Type B pancreatic cell (in vitro differentiated cells): ENCODE measurements around the gene ACAP2. TPM values are rescaled to one million over a fixed set of nuclear protein-coding genes. Genes with fewer than 3 reads are reported as not detected.
A peak's percentile ranks its signal among the peaks of the same experiment; 100 is the strongest.

Source experiments
- DNase-seq: peaks from one replicate; pipeline ENCODE4 v3.0.0; 2021; ENCODE audit warnings: mixed read lengths; ENCODE audit not compliant: unreplicated experiment; ENCODE audit errors: extremely low spot score
- H3K27ac Mint-ChIP-seq: 2 replicates; pipeline ENCODE4 v1.8.0; 2021; ENCODE audit warnings: mild to moderate bottlenecking, mixed read lengths
- H3K27me3 Mint-ChIP-seq: 2 replicates; pipeline ENCODE4 v1.8.0; 2021; ENCODE audit warnings: mixed read lengths
- H3K36me3 Mint-ChIP-seq: 2 replicates; pipeline ENCODE4 v1.8.0; 2021; ENCODE audit warnings: mixed read lengths
- H3K4me1 Mint-ChIP-seq: one replicate; pipeline ENCODE4 v1.8.0; 2021; ENCODE audit warnings: mixed read lengths; ENCODE audit not compliant: unreplicated experiment
- H3K4me3 Mint-ChIP-seq: 2 replicates; pipeline ENCODE4 v1.8.0; 2021; ENCODE audit warnings: mild to moderate bottlenecking, mixed read lengths
- H3K9me3 Mint-ChIP-seq: 2 replicates; pipeline ENCODE4 v1.8.0; 2021; ENCODE audit warnings: mixed read lengths
- total RNA-seq: library from RNA; stranded (reverse); gene quantifications from 2 replicates; pipeline ENCODE4 v1.2.1, GENCODE V29; 2021; ENCODE audit warnings: low replicate concordance
- TF ChIP-seq, protein P1 (sequence below): fragments of 200-600 bp; sonication (generic); conservative IDR thresholded peaks from 2 replicates; pipeline ENCODE4 v1.5.0; 2021; ENCODE audit warnings: antibody characterized with exemption, mild to moderate bottlenecking

ACAP2 gene
- total RNA-seq, 1 donor from 2014 or later, result 36.6 TPM

DNA sequence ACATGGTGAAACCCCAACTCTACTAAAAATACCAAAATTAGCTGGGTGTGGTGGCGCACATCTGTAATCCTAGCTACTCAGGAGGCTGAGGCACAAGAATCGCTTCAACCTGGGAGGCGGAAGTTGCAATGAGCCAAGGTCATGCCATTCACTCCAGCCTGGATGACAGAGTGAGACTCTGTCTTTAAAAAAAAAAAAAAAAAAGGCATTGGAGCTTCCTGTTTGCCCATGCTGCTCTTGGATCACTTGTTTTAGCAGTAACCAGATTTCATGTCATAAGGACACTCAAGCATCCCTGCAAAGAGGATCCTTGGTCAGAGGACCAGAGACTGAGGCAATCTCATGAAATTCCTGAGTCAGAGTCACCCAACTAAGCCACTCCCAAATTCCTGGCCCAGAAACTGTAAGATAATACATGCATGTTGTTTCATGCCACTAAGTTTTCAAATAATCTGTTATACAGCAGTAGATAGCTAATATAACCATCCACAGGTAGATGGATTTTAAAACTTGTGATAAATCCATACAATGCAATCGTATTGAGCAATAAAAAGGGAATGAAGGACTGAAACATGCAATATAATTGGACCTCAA is 89.8 kb downstream of the ACAP2 start:
- Mint-ChIP-seq H3K36me3 (peaks cover 17% of the 10 kb centered on the region), H3K4me1 (peaks cover 4% of the 10 kb centered on the region), H3K27ac (peak overlapping the region; percentile 84), H3K27me3 (no peaks in the 10 kb centered on the region), H3K4me3 (no peak overlapping the region), H3K9me3 (peaks cover 4% of the 10 kb centered on the region)
- TF ChIP-seq, protein P1, sequence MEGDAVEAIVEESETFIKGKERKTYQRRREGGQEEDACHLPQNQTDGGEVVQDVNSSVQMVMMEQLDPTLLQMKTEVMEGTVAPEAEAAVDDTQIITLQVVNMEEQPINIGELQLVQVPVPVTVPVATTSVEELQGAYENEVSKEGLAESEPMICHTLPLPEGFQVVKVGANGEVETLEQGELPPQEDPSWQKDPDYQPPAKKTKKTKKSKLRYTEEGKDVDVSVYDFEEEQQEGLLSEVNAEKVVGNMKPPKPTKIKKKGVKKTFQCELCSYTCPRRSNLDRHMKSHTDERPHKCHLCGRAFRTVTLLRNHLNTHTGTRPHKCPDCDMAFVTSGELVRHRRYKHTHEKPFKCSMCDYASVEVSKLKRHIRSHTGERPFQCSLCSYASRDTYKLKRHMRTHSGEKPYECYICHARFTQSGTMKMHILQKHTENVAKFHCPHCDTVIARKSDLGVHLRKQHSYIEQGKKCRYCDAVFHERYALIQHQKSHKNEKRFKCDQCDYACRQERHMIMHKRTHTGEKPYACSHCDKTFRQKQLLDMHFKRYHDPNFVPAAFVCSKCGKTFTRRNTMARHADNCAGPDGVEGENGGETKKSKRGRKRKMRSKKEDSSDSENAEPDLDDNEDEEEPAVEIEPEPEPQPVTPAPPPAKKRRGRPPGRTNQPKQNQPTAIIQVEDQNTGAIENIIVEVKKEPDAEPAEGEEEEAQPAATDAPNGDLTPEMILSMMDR, result no peak
- no peak for DNase-seq

DNA sequence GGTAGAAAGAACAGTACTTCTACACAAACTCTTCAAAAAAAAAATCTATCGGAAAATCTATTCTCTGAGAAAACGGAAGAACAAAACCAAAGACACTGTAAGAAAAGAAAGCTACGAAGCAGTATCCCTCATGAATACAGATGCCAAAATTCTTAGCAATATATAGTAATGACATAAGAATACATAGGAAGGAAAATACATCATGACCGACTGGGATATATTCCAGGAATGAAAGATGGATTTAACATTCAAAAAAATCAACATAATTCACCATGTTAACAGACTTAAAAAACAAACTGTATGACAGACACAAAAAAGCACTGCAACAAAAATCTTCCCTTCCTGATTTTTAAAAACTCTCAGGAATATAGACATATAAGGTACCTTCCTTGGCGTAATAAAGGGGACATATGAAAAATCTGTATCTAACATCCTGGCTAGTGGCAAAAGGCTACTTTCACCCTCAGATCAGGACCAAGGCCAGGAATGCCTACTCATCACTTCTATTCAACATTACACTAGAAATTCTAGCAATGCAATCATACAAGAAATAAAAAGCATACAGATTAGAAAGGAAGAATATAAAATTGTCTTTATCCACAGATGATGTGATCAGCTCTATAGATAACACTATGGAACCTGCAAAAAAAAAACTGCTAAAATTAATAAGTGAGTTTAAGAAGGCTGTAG is 94.2 kb downstream of the ACAP2 start:
- Mint-ChIP-seq H3K27me3 (no peaks in the 10 kb centered on the region), H3K4me3 (no peak overlapping the region), H3K9me3 (peaks cover 4% of the 10 kb centered on the region), H3K4me1 (peaks cover 4% of the 10 kb centered on the region), H3K27ac (no peak overlapping the region), H3K36me3 (peaks cover 17% of the 10 kb centered on the region)
- TF ChIP-seq, protein P1, result no peak
- DNase-seq, result no peak

DNA sequence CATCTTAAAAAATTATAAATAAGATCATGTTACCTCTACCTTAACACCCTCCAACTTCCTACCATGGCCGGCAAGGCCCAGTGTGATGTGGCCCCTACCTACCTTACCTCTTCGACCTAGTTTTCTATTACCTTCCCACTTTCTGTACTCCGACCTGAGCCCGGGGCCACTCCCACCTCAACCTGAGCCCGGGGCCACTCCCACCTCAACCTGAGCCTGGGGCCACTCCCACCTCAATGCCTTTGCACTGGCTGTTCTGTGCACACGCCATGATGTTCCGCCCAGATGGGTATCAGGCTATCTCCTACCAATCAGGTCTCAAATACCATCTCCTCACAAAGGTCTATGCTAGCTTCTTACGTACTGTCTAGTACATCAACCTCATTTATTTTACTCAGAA is 105.1 kb downstream of the ACAP2 start:
- no peak for DNase-seq
- Mint-ChIP-seq H3K27me3 (no peaks in the 10 kb centered on the region), H3K4me3 (no peak overlapping the region), H3K27ac (no peak overlapping the region), H3K4me1 (no peaks in the 10 kb centered on the region), H3K9me3 (no peaks in the 10 kb centered on the region), H3K36me3 (peaks cover 18% of the 10 kb centered on the region)
- TF ChIP-seq, protein P1, result no peak

DNA sequence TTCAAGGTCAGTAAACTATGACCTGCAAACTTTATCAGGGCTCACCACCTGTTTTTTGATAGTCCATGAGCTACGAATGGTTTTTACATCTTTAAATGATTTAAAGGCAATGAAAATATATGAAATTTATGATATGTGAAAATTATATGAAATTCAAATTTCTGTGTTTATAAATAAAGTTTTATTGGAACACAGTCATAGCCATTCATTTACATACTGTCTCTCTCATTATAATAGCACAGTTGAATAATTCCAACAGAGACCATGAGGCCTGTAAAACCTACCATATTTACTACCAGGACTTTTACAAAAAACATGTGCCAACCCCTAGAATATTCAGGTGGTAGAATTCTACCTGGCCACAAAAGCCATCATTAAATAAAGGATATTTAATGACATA is 107.9 kb downstream of the ACAP2 start:
- H3K27ac Mint-ChIP-seq, result no peak overlapping the region

DNA sequence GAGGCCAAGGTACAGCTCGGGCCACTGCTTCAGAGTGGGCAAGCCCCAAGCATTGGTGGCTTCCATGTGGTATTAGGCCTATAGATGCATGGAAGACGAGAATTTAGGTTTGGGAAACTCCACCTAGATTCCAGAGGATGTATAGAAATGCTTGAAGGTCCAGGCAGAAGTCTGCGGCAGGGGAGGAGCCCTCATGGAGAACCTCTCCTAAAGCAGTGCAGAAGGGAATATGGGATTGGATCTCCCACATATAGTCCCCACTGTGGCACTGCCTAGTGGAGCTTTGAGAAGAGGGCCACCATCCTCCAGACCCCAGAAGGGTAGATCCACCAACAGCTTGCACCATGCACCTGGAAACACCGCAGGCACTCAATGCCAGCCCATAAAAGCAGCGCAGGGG is 123.8 kb downstream of the ACAP2 start:
- Mint-ChIP-seq H3K4me3 (no peak overlapping the region), H3K9me3 (peaks cover 4% of the 10 kb centered on the region), H3K27me3 (no peaks in the 10 kb centered on the region), H3K4me1 (no peaks in the 10 kb centered on the region), H3K36me3 (peaks cover 32% of the 10 kb centered on the region), H3K27ac (no peak overlapping the region)
- TF ChIP-seq, protein P1, result no peak
- no peak for DNase-seq

More for the DNA sequence above, 107.9 kb downstream of the ACAP2 start:
- H3K36me3 Mint-ChIP-seq, result peaks cover 29% of the 10 kb centered on the region
- TF ChIP-seq, protein P1, result no peak
- H3K27me3 Mint-ChIP-seq, result no peaks in the 10 kb centered on the region
- no peak for DNase-seq
- no peaks in the 10 kb centered on the region for H3K9me3 Mint-ChIP-seq
- no peaks in the 10 kb centered on the region for H3K4me1 Mint-ChIP-seq
- H3K4me3 Mint-ChIP-seq, result no peak overlapping the region
